Measurements from ENCODE around the gene PLSCR2.
"Not testable (repeated sequence)": the region's sequence is repeated elsewhere in the genome, so short reads cannot be mapped to it uniquely, and the experiment has no call there.

The PLSCR2 gene

GRCh38 chr3:146485297-146485696 lies 15.9 kb upstream of the PLSCR2 start:
- DNase-seq (ENCODE audit: low spot score): no peak

GRCh38 chr3:146476094-146476740 lies 6.9 kb upstream of the PLSCR2 start:
- no peak for DNase-seq (ENCODE audit: low spot score)

GRCh38 chr3:146474976-146475375 lies 5.6 kb upstream of the PLSCR2 start:
- not testable (repeated sequence) for DNase-seq (ENCODE audit: low spot score)

- DNase-seq (ENCODE audit: low spot score): no peak
These were observed 4.4 kb upstream of the PLSCR2 start for GRCh38 chr3:146473726-146474125.

- no peak for DNase-seq (ENCODE audit: low spot score)
These were observed 3.2 kb upstream of the PLSCR2 start for GRCh38 chr3:146472611-146473010.

GRCh38 chr3:146471012-146471411 lies 1.7 kb upstream of the PLSCR2 start:
- DNase-seq (ENCODE audit: low spot score): no peak

GRCh38 chr3:146470425-146470990 lies 1.1 kb upstream of the PLSCR2 start:
- DNase-seq (ENCODE audit: low spot score): no peak

GRCh38 chr3:146468671-146469149 lies 651 bp downstream of the PLSCR2 start:
- DNase-seq (ENCODE audit: low spot score): no peak

- no peak for DNase-seq (ENCODE audit: low spot score)
These were observed 1.1 kb downstream of the PLSCR2 start for GRCh38 chr3:146468234-146468633.

- DNase-seq (ENCODE audit: low spot score): no peak
These were observed 2.8 kb downstream of the PLSCR2 start for GRCh38 chr3:146466604-146467003.

- no peak for DNase-seq (ENCODE audit: low spot score)
These were observed 3.5 kb downstream of the PLSCR2 start for GRCh38 chr3:146465693-146466465.

- no peak for DNase-seq (ENCODE audit: low spot score)
These were observed 4.6 kb downstream of the PLSCR2 start for GRCh38 chr3:146464783-146465182.

- no peak for DNase-seq (ENCODE audit: low spot score)
These were observed 5.3 kb downstream of the PLSCR2 start for GRCh38 chr3:146464005-146464595.

GRCh38 chr3:146454796-146455195 lies 14.6 kb downstream of the PLSCR2 start:
- DNase-seq (ENCODE audit: low spot score): no peak

- no peak for DNase-seq (ENCODE audit: low spot score)
These were observed 19.7 kb downstream of the PLSCR2 start for GRCh38 chr3:146449613-146450012.

GRCh38 chr3:146449076-146449475 lies 20.3 kb downstream of the PLSCR2 start:
- no peak for DNase-seq (ENCODE audit: low spot score)

- no peak for DNase-seq (ENCODE audit: low spot score)
These were observed 23.3 kb downstream of the PLSCR2 start for GRCh38 chr3:146446026-146446425.

GRCh38 chr3:146440310-146440709 lies 29.1 kb downstream of the PLSCR2 start:
- not testable (repeated sequence) for DNase-seq (ENCODE audit: low spot score)

- no peak for DNase-seq (ENCODE audit: low spot score)
These were observed 37.3 kb downstream of the PLSCR2 start for GRCh38 chr3:146432066-146432465.

GRCh38 chr3:146431240-146431639 lies 38.1 kb downstream of the PLSCR2 start:
- DNase-seq (ENCODE audit: low spot score): no peak

- no peak for DNase-seq (ENCODE audit: low spot score)
These were observed 44.0 kb downstream of the PLSCR2 start for GRCh38 chr3:146425341-146425740.

GRCh38 chr3:146421819-146422759 lies 47.3 kb downstream of the PLSCR2 start:
- no peak for DNase-seq (ENCODE audit: low spot score)
